ENCODE measurements around the gene ANGPTL2. TPM values are rescaled to one million over a fixed set of nuclear protein-coding genes. Genes with fewer than 3 reads are reported as not detected.

Gene ANGPTL2
- total and polyA plus RNA-seq, 4 donors, result 0.93 to 3.2 (median 1.9) TPM

DNA sequence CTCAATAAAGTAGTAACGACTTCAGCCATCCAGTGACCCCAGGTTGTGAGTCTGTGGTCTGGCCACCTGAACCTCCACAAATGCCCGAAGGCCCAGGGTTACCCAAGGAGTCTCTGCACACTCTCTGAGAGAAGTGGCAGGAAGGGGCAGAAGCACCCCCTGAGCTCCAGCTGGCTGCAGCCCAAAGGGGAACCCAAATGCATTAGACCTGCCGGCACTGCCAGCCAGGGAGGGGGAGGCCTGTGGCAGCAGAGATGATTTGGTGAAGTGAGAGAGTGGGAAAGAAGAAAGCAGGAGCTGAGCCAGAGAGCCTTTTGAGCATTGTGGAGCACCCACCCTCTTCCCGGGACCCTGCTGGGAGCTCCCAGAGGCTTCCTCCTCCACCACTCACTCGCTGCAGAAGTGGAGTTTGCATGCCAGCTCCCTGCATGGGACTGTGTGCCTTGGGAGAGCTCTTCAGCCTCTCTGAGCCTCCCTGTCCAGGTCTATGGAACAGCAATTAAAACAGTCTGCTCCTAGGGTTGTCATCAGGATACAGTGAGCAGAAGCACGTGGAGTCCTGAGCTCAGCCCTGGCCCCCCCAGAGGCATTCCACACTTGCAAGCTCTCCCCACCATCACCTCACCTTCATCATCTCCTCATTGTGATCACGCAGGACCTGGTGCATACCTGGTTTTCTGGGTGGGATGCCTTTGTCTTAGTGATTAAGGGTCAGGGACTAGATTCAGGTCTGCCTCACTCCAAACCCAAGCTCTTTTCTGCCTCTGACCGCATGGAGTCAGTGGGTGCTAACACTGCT is 13.8 kb upstream of the ANGPTL2 start:
- Histone ChIP-seq H3K27ac (ENCODE audit: low read depth in 1 of 2, low read length in 2 of 2) (no peak overlapping the region), H3K9ac (ENCODE audit: low read depth in 1 of 2, low read length in 2 of 2) (no peak overlapping the region), H3K4me3 (ENCODE audit: low read depth in 1 of 3, low read length in 3 of 3) (no peak overlapping the region), H3K9me3 (ENCODE audit: control insufficient read depth in 4 of 4, low read length in 3 of 4) (no peaks in the 10 kb centered on the region), H3K27me3 (ENCODE audit: control insufficient read depth in 4 of 4, insufficient read depth in 4 of 4, low read length in 3 of 4) (no peaks in the 10 kb centered on the region), H3K36me3 (ENCODE audit: control insufficient read depth in 4 of 4, insufficient read depth in 3 of 4, low read depth in 1 of 4, low read length in 3 of 4) (no peaks in the 10 kb centered on the region), H3K4me1 (ENCODE audit: control insufficient read depth in 4 of 4, insufficient read depth in 4 of 4, low read length in 3 of 4) (peaks cover 0 to 20% (median 15%) of the 10 kb centered on the region in 4 donors)
- no peak for TF ChIP-seq HNF4G (IDR thresholded peaks at IDR 0.05)
- TF ChIP-seq, protein P1, sequence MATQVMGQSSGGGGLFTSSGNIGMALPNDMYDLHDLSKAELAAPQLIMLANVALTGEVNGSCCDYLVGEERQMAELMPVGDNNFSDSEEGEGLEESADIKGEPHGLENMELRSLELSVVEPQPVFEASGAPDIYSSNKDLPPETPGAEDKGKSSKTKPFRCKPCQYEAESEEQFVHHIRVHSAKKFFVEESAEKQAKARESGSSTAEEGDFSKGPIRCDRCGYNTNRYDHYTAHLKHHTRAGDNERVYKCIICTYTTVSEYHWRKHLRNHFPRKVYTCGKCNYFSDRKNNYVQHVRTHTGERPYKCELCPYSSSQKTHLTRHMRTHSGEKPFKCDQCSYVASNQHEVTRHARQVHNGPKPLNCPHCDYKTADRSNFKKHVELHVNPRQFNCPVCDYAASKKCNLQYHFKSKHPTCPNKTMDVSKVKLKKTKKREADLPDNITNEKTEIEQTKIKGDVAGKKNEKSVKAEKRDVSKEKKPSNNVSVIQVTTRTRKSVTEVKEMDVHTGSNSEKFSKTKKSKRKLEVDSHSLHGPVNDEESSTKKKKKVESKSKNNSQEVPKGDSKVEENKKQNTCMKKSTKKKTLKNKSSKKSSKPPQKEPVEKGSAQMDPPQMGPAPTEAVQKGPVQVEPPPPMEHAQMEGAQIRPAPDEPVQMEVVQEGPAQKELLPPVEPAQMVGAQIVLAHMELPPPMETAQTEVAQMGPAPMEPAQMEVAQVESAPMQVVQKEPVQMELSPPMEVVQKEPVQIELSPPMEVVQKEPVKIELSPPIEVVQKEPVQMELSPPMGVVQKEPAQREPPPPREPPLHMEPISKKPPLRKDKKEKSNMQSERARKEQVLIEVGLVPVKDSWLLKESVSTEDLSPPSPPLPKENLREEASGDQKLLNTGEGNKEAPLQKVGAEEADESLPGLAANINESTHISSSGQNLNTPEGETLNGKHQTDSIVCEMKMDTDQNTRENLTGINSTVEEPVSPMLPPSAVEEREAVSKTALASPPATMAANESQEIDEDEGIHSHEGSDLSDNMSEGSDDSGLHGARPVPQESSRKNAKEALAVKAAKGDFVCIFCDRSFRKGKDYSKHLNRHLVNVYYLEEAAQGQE (IDR thresholded peaks at IDR 0.05), result no peak
- TF ChIP-seq RXRA (IDR thresholded peaks at IDR 0.05), result no peak
- no peak for TF ChIP-seq RAD21 (IDR thresholded peaks at IDR 0.05)
- WGBS, result 92% methylated on average over 8 of the region's 8 CpGs
- DNase-seq (ENCODE audit: low spot score), result no peak

DNA sequence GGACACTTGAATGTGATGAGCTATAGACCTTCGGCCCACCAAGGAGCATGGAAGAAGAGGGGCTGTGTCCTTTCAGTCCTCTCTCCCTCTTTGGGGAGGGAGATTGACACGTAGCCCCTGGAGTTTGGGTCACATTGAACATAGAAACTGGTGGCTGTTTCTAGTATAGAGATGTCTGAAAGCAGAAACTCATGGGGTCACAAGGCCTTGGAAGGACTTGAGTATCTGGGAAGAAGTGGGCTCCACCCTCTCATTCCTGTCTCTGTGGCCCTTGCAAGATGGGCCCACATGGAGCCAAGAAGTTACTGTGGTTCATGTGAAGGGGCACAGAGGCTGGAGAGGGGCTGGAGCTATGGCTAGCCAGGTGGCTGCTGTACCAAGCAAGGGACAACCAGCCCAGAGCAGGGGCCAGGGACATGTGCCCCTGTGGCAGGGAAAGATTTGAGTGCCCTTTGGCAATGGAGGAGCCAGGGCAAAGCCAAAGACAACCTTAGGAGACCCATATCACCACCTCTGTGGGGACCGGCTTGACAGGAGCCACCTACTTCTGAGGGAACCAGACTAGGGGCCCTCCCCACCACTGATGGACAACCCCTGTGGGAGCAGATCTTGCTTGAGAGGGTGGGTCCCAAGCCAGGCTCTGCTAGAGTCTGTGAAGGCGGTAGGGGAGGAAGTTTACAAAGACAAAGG is 12.8 kb upstream of the ANGPTL2 start:
- no peaks in the 10 kb centered on the region for H3K9me3 ChIP-seq (ENCODE audit: control insufficient read depth in 4 of 4, low read length in 3 of 4)
- H3K9ac ChIP-seq (ENCODE audit: low read depth in 1 of 2, low read length in 2 of 2), result no peak overlapping the region
- no peak for TF ChIP-seq HNF4A (conservative IDR thresholded peaks at IDR 0.05)
- TF ChIP-seq, protein P1 (IDR thresholded peaks at IDR 0.05), result no peak
- TF ChIP-seq EGR1 (IDR thresholded peaks at IDR 0.05; ENCODE audit: low read depth in 2 of 2), result no peak
- TF ChIP-seq RAD21 (IDR thresholded peaks at IDR 0.05), result no peak
- TF ChIP-seq GABPA (IDR thresholded peaks at IDR 0.05 in 1 of 2, conservative IDR thresholded peaks at IDR 0.05 in 1 of 2), result no peak
- TF ChIP-seq, protein P2, sequence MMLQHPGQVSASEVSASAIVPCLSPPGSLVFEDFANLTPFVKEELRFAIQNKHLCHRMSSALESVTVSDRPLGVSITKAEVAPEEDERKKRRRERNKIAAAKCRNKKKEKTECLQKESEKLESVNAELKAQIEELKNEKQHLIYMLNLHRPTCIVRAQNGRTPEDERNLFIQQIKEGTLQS (IDR thresholded peaks at IDR 0.05), result no peak
- no peak for TF ChIP-seq FOXA2 (IDR thresholded peaks at IDR 0.05)
- TF ChIP-seq, protein P3, sequence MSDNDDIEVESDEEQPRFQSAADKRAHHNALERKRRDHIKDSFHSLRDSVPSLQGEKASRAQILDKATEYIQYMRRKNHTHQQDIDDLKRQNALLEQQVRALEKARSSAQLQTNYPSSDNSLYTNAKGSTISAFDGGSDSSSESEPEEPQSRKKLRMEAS (IDR thresholded peaks at IDR 0.05), result no peak
- TF ChIP-seq, protein P4, sequence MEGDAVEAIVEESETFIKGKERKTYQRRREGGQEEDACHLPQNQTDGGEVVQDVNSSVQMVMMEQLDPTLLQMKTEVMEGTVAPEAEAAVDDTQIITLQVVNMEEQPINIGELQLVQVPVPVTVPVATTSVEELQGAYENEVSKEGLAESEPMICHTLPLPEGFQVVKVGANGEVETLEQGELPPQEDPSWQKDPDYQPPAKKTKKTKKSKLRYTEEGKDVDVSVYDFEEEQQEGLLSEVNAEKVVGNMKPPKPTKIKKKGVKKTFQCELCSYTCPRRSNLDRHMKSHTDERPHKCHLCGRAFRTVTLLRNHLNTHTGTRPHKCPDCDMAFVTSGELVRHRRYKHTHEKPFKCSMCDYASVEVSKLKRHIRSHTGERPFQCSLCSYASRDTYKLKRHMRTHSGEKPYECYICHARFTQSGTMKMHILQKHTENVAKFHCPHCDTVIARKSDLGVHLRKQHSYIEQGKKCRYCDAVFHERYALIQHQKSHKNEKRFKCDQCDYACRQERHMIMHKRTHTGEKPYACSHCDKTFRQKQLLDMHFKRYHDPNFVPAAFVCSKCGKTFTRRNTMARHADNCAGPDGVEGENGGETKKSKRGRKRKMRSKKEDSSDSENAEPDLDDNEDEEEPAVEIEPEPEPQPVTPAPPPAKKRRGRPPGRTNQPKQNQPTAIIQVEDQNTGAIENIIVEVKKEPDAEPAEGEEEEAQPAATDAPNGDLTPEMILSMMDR (IDR thresholded peaks at IDR 0.05; ENCODE audit: low read depth, low read length, missing input control), result no peak
- no peak for TF ChIP-seq JUND (IDR thresholded peaks at IDR 0.05)
- no peak for TF ChIP-seq YY1 (IDR thresholded peaks at IDR 0.05)
- TF ChIP-seq RXRA (IDR thresholded peaks at IDR 0.05), result no peak
- TF ChIP-seq SP1 (IDR thresholded peaks at IDR 0.05), result no peak
- TF ChIP-seq TAF1 (conservative IDR thresholded peaks at IDR 0.05), result no peak
- TF ChIP-seq, protein P5, sequence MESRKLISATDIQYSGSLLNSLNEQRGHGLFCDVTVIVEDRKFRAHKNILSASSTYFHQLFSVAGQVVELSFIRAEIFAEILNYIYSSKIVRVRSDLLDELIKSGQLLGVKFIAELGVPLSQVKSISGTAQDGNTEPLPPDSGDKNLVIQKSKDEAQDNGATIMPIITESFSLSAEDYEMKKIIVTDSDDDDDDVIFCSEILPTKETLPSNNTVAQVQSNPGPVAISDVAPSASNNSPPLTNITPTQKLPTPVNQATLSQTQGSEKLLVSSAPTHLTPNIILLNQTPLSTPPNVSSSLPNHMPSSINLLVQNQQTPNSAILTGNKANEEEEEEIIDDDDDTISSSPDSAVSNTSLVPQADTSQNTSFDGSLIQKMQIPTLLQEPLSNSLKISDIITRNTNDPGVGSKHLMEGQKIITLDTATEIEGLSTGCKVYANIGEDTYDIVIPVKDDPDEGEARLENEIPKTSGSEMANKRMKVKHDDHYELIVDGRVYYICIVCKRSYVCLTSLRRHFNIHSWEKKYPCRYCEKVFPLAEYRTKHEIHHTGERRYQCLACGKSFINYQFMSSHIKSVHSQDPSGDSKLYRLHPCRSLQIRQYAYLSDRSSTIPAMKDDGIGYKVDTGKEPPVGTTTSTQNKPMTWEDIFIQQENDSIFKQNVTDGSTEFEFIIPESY (IDR thresholded peaks at IDR 0.05), result no peak
- TF ChIP-seq NR2F2 (IDR thresholded peaks at IDR 0.05), result no peak
- peaks cover 0 to 24% (median 16%) of the 10 kb centered on the region in 4 donors for H3K4me1 ChIP-seq (ENCODE audit: control insufficient read depth in 4 of 4, insufficient read depth in 4 of 4, low read length in 3 of 4)
- no peak overlapping the region for H3K27ac ChIP-seq (ENCODE audit: low read depth in 1 of 2, low read length in 2 of 2)
- H3K36me3 ChIP-seq (ENCODE audit: control insufficient read depth in 4 of 4, insufficient read depth in 3 of 4, low read depth in 1 of 4, low read length in 3 of 4), result no peaks in the 10 kb centered on the region
- 76% methylated on average over 4 of the region's 4 CpGs for WGBS
- no peak overlapping the region for H3K4me3 ChIP-seq (ENCODE audit: low read depth in 1 of 3, low read length in 3 of 3)
- no peak for DNase-seq (ENCODE audit: low spot score)
- no peaks in the 10 kb centered on the region for H3K27me3 ChIP-seq (ENCODE audit: control insufficient read depth in 4 of 4, insufficient read depth in 4 of 4, low read length in 3 of 4)
